COLO668 (cell line): ENCODE results near the gene MNT.
A peak's percentile ranks its signal among the peaks of the same experiment; 100 is the strongest.
"Not testable (repeated sequence)": the region's sequence is repeated elsewhere in the genome, so short reads cannot be mapped to it uniquely, and the experiment has no call there.

ENCODE experiments used
- DNase-seq: peaks from one replicate; lab custom pipeline; 2025; ENCODE audit not compliant: unreplicated experiment; lab: John Stamatoyannopoulos, UW

The MNT gene, protein sequence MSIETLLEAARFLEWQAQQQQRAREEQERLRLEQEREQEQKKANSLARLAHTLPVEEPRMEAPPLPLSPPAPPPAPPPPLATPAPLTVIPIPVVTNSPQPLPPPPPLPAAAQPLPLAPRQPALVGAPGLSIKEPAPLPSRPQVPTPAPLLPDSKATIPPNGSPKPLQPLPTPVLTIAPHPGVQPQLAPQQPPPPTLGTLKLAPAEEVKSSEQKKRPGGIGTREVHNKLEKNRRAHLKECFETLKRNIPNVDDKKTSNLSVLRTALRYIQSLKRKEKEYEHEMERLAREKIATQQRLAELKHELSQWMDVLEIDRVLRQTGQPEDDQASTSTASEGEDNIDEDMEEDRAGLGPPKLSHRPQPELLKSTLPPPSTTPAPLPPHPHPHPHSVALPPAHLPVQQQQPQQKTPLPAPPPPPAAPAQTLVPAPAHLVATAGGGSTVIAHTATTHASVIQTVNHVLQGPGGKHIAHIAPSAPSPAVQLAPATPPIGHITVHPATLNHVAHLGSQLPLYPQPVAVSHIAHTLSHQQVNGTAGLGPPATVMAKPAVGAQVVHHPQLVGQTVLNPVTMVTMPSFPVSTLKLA

DNA sequence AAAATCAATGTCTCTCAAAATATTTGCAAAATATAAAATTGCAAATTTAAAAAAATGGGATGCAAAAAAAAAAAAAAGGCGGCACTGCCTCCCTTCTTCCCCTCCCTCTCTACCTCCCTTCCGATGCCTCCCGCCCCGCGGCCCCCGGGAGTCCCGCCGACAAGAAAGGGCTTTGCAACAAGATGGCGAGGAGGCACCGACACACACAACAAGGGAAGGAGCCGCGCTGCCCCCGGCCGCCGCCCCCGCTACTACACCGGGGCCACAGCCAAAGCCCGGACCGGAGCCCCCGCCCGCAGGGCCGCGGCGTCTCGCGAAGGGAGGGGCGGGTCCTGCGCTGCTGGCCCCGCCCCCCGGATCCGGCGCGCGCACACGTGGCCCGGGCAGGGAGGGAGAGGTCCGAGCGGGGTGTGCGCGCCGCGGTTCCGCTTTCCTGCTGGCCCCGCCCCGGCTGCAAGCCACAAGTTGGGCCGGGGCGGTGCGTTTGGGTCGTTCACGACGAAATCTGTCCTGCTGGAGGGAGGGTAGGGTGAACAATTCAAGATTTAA, at the start of gene MNT:
Gene MNT, minus strand, starts transcription at position 184 of the 549 bp plus-strand sequence. CDS start 348 bp downstream, outside the sequence.
- DNase-seq = peak; percentile 91

DNA sequence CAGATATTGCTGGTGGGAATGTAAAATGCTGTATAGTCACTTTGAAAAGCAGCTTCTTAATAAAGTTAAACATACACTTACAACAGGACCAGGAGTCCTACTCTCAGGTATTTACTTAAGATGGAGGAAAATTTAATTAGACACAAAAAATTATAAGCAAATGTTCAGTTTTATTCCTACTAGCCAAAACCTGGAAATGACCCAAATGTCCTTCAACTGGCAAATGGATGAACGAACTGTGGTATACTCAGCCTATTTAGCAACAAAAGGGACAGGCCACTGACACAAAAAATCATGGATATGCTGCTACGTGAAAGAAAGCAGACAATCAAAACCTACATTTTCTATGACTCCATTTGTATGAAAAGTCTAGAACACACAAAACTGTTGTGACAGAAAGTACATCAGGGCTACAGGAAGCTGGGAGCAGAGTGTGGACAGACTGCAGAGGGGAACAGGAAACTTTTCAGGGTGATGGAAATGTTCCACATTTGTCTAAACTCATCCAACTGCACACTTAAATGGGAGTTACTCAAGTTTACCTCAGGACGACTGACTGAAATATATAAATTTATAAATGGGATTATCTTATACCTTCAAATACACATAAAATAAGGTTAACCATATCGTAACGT, 49.3 kb upstream of the MNT start:
- no peak for DNase-seq

DNA sequence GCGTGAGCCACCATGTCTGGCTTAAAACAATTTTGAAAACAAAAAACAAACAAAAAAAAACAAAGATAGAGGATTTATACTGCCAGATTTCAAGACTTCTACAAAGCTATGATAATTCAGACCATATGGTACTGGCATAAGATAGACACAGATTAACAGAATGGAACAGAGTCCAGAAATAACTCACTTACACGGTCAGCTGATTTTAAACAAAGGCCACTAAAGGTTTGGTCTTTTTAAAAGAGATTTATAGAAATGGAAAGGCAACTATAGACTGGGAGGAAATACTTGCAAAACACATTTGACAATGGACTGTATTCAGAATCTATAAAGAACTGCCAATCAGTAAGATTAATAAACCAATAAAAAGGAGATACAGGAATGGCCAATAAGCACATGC, 48.6 kb upstream of the MNT start:
- DNase-seq = no peak

DNA sequence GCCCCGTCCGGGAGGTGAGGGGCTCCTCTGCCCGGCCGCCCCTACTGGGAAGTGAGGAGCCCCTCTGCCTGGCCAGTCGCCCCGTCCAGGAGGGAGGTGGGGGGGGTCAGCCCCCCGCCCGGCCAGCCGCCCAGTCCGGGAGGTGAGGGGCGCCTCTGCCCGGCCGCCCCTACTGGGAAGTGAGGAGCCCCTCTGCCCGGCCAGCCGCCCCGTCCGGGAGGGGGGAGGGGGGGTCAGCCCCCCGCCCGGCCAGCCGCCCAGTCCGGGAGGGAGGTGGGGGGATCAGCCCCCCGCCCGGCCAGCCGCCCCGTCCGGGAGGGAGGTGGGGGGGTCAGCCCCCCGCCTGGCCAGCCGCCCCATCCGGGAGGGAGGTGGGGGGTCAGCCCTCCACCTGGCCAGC, 46.6 kb upstream of the MNT start:
- DNase-seq = not testable (repeated sequence)

DNA sequence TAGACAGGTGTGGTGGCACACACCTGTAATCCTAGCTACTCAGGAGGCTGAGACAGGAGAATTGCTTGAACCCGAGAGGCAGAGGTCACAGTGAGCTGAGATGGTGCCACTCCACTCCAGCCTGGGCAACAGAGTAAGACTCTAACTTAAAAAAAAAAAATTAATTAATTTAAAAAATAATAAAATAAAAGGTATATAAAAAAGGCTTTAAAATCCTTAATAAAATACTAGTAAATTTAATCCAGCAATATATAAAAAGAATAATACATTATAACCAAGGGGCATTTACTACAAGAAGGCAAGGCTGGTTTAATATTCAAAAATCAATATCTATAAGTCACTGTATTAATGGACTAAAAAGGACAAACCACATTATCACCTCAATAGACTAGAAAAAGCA, 44.8 kb upstream of the MNT start:
- no peak for DNase-seq

DNA sequence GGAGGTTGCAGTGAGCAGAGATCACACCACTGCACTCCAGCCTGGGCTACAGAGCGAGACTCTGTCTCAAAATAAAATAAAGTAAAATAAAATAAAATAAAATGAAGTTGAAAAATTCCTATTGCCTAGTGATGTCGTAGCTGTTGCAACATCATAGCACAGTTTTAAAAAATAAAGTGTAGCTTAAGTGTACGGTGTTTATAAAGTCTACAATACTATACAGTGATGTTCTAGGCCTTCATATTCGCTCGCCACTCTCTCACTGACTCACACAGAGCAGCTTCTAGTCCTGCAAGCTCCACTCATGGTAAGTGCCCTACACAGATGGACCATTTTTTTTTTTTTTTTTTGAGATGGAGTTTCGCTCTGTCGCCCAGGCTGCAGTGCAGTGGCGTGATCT, 43.5 kb upstream of the MNT start:
- DNase-seq = no peak

DNA sequence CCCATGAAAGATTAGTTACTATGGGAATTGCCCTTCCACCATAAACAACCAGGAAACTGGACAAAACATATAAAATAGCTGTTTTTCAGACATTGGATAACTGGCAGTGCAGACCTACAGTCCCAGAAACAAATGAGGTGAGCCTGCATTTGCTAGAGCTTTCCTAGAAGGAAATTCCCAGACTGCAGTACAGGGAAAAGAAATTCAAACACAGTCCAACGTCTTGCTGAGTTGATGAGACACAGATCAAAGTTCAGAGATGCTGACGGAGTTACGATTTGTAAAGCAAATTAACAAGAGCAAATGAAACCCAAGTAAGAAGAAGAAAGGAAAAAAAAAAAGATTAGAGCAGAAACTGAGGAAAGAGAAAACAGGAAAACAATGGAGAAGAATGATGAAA, 41.3 kb upstream of the MNT start:
- no peak for DNase-seq

DNA sequence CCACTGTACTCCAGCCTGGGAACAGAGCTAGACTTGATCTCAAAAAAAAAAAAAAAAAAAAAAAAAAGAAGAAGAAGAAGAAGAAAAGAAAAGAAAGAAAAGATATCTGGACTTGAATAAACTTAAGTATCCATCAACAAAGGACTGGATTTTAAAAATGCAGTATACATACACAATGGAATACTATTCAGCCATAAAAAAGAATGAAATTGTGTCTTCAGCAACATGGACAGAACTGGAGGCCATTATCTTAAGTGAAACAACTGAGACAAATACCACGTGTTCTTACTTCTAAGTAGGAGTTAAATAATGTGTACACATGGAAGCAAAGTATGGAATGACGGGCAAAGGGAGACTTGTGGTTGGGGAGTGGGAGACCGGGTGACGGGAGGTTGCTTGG, 40.1 kb upstream of the MNT start:
- DNase-seq = no peak

DNA sequence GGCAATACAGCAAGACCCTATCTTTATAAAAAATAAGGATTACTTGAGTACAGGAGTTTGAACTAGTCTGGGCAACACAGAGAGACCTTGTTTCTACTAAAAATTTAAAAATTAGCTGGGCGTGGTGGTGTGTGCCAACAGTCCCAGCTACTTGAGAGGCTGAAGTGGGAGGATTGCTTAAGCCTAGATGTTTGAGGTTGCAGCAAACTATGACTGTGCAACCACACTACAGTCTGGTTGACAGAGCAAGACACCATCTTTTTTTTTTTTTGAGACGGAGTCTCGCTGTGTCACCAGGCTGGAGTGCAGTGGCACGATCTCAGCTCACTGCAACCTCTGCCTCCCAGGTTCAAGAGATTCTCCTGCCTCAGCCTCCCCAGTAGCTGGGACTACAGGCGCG, 39.1 kb upstream of the MNT start:
- DNase-seq = not testable (repeated sequence)

DNA sequence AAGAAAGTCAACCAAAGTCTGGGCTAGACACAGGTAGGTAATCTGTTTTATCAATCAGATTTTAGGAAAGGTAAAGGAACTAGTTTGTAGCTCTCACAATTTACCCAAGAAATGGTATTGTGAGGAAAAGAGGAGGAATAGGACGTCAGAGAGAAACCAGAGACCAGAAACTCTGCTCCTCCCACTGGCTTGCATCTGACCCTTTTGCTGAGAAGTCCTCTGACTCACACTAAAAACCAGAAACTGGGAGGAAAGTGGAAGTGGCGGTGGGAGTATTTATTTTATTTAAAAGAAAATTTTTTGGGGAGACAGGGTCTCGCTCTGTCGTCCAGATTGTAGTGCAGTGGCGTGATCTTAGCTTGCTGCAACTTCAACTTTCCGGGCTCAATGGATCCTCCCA, 38.0 kb upstream of the MNT start:
- DNase-seq = no peak

DNA sequence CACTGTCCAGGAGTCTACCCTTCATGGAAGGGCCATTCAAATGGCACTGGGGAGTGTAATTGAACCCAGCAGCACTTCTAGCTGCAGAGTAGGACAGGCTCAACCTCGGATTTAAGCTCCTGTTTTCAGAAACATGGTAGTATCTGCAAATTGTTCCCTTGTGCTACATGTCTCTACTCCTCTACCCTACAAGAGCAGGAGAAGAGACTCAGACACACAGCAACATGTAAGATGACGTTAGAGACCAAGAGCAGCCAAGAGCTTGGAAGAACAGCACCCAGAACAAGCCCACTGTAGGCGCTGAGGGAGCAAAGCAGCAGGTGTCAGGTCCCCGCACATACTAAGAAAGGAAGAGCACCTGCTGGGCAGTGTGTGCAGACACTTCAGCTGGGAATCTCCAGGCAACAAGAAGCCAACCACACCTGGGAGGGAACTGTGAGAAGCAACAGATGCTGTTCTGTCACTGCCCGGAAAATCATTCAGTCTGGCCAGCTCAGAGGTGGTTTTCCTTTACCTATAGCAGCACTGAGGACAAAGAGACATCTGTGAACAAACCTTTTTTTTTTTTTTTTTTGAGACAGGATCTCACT, 35.6 kb upstream of the MNT start:
- peak; percentile 79 for DNase-seq

DNA sequence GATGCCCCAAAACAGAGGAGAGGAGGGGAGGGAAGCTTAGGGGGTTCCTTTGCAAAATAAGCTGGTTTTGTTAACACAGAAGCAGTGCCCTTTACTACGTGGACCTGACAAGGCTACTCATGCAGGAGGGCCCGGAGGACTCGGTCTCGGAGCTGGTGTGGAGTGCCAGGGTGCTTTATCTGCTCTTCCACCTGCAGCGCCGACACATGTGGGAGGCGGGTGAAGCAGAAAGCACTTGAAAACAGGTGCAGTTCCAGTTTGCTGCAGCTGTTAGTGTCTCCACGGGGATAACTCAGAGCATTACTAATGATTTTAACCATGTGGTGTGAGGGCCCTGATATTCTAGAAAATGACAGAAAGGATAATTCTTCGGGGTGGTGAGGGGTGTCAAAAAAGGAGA, 35.0 kb upstream of the MNT start:
- DNase-seq = peak; percentile 84

DNA sequence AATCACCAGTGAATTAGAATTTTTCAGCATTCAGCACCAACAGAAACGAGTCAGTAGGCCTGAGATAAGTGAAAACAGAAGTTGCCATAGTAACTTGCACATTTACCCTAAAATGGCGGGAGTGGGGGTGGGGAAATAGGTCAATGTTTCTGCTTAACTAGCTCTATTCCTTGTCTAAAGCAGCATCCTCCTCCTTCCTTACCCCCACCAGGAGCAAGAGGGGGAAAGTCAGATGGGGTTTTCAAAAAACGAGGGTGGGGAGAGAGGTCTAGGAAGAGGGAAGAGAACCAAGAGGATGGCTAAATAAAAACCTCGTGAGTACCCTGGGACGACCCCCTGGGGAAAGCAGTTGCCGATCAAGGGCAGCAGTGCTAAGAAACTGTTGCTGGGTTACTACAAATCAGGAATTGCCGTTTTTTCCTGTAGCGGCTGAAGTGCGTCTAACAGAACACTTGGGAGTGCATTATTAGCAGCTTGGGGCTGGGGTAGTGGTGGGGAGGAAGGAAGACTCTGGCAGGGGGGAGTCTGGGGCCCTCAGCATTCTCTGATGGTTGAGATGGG, 34.4 kb upstream of the MNT start:
- peak; percentile 19 for DNase-seq

DNA sequence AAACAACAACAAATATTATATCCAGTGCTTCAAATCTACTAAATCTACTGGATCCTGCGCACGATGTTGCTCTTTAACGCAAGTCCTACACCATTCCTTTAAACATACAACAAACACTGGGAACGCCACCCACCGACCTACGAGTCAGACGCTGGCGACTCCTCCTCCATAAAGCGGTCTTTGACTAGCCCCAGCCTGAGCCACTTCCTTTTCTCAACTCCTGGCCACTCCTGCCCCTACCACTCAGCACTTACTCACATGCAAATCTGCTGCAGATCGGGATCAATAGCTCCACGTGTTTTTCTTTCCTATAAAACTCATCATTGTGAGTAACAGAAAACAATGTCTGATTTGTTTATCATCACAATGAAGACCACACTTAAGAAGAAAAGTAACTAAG, 32.8 kb upstream of the MNT start:
- DNase-seq = no peak

DNA sequence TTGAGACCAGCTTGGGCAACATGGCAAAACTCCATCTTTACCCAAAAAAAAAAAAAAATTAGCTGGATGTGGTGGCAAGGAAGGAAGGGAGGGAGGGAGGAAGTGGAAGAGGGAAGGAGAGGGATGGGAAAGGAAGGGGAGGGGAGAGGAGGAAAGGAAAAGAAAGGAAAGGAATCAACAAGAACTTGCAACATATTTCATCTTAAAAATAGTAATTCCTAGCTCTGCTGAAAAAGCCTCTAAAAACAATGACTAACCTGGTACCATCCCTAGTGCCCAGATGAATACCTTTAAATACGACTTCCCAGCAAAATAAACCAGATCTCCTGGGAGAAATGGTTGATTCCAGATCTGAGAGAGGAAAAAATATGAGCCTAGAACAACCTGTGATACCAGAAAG, 27.1 kb upstream of the MNT start:
- DNase-seq = no peak

DNA sequence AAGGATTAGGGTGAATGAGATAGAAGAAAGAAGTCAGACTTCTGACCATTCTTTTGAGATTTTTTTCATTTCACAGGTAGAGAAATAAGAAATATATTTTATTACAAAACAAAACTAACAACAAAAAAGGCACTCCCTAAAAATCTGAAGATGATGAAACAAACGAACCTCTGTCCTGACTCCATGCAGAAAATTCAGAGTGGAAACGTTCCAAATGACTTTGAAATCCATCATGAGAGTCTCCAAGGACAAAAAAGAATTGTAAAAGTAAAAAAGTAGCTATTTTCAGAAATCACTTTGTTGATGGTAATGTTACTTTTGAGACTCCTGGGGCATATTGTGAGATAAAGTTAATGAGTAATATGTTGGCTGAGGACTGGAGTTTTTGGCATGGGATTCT, 26.4 kb upstream of the MNT start:
- no peak for DNase-seq

DNA sequence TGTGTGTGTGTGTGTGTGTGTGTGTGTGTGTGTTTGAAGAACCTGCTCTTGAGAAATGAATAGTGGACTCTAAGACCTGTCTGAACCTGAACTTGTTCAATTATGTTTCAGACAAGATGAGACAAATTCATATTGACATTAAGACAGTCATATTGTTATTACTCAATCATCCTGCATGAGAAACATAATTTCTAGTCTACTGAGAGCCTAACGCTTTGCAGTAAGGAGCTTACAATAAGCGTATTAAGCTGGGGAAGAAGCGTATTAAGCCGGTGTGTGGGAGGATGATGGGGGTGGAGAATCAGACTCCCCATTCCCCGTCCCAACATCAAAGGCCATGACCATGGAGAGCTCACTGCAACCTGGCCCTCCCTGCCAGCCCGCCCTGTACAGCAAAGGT, 22.4 kb upstream of the MNT start:
- DNase-seq = no peak

DNA sequence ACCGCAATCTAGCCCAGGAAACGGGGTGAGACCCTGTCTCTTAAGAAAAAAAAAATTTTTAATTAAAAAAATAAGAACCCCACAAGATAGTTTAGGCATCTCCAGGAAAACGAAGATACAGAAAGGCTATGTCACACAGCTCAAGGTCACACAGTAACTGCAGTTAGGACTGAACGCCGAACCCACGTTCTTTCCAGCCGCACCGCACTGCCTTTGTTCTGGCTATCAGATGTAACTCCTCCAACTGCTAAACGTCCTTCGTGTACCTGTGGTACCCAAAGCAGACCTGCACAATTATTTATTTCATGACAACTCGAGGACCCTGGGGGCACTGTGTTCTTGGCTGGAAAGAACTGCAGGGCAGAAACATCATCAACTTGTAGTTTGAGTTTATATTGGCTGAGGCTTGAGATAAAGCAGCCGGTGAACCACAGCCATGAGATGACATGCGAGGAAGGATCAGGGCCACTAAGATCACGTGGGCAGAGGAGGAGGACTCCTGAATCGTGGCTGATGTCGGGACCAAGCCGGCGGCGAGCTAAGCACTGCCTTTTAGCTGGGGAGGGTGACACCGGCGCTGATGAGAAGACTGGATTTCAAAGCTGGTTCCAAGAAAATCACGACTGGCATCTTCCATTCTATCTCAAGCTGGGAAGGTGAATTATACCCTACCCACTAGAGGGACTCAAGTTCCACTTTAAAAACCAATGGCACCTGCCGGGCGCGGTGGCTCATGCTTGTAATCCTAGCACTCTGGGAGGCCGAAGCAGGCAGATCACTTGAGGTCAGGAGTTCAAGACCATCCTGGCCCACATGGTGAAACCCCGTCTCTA, 20.7 kb upstream of the MNT start:
- peak; percentile 8 for DNase-seq

DNA sequence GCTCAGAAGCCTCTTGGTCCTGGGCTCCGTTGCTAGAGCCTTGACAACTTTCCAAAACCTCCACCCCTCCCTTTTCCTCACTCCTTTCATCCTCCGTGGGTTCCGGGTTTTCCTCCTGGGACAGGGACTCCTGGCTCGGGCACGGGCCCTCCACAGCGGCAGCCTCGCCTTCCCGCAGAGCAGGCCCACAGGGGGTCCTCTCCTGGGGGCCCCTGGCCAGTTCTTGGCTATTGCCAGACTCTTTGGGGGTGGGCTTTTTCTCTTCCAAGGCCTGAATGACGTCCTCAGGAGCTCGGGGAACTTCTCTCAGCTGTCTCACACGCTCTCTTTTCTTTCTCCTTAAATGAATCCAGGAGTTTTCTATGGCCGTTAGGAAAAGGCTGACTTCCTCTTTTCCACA, 19.3 kb upstream of the MNT start:
- no peak for DNase-seq

DNA sequence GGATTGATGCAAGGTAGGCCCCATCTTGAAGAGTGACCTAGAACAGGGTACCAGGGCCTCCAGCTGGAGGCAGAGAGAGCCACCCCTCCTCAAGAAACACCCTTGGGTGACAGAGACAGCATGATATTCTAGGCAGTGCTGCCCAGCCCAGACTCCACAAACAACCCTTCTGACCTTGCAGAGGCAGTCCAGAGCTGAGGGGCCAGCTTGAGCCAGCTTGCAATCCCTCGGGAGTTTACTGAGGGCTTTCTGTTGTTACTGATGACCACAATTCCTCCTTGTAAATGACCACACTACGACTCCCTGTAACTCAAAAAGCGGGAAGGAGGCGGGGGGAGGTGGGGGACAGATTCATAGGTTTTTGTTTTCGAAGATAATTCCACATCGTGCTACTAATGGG, 18.6 kb upstream of the MNT start:
- DNase-seq = no peak

DNA sequence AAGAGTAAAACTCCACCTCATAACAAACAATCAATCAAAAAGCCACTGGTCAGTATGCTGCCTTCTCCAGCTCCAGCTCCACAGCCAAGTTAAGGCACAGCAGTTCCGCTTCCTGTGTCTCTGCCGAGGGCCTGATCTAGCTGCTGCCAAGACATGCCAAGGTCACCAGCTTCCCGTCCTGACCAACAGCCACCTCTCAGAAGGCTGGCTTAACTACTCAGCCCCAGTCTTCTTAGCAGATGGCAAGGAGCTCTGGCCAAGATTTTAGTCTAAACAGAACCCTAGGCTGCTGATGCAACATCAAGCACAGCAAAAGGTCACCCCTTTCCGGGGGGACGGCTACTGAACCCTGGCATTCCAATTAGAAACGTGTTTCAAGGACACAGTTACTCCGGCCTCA, 17.7 kb upstream of the MNT start:
- DNase-seq = no peak
